Measurements from ENCODE around the gene DKK2. TPM values are rescaled to one million over a fixed set of nuclear protein-coding genes. Genes with fewer than 3 reads are reported as not detected.

DKK2 gene, protein sequence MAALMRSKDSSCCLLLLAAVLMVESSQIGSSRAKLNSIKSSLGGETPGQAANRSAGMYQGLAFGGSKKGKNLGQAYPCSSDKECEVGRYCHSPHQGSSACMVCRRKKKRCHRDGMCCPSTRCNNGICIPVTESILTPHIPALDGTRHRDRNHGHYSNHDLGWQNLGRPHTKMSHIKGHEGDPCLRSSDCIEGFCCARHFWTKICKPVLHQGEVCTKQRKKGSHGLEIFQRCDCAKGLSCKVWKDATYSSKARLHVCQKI
- total RNA-seq (2014; rRNA removed; shearing (Covaris generic); ENCODE audit: low replicate concordance): not detected in 2 replicates

DNA sequence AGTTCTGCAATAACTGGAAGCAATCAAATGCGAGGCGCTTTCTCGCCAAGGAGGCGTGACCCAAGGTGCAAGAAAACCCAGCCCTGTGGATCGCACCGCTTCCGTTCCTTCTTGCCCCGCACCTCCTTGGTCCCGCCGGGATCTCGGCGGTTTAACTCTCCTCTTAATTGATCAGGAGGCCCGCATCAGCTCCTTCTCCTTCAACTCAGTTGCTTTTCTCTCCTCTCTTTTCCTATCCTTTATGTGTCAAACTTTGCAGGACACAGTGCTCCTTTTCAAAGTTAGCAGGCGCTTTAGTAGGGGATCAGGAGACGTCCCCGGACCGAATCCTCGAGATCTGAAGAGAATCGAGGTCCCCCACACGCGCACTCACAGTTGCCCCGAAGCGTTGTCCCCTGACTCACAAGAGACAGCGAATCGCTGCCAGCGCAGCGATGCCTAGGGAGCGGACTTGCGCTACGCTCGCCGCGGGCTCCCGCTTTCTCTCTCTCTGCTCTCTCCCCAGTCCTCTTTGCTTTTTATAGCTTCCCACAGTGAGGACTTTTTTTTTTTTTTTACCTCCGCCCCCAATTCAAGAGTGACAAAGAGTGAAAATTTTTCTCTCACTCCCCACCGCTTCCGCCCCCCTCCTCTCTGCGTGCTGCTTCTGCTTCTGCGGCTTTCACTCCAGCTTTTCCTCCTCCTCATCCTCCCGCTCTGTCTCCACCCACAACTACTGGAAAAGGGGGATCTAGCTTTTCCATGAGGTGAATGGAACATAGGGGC lies at the start of gene DKK2:
Gene DKK2 (minus strand): TSS at position 495 of the 765 bp plus-strand sequence. CDS start 722 bp downstream, outside the sequence.
- DNase-seq: peak; percentile 34
- Histone ChIP-seq H3K27me3 (peaks cover 19% of the 10 kb centered on the region), H3K36me3 (no peaks in the 10 kb centered on the region), H3K4me3 (peak within 1 kb of the TSS; percentile 36), H3K9me3 (no peaks in the 10 kb centered on the region)

DNA sequence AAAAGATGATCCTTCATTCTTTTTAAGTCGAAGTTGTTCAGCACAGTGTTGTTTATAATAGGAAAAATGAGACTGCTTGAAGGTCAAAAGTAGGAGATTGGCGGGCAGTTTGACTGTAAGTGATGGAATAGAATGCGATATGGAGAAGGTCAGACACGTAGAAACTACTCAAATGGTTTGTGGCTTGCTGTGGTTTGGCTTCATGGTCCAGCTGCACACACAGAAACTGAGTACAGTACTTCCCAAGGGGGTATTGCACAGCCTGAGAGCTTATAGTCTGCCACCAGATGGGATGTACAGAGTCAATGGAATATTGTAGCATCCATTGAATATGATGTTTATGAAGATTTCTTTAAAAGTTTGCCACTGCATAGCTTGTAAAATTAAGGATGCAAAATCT lies 41.1 kb upstream of the DKK2 start:
- no peaks in the 10 kb centered on the region for H3K27me3 ChIP-seq
- no peaks in the 10 kb centered on the region for H3K36me3 ChIP-seq
- H3K4me3 ChIP-seq: no peak overlapping the region
- no peaks in the 10 kb centered on the region for H3K9me3 ChIP-seq
- DNase-seq: no peak

DNA sequence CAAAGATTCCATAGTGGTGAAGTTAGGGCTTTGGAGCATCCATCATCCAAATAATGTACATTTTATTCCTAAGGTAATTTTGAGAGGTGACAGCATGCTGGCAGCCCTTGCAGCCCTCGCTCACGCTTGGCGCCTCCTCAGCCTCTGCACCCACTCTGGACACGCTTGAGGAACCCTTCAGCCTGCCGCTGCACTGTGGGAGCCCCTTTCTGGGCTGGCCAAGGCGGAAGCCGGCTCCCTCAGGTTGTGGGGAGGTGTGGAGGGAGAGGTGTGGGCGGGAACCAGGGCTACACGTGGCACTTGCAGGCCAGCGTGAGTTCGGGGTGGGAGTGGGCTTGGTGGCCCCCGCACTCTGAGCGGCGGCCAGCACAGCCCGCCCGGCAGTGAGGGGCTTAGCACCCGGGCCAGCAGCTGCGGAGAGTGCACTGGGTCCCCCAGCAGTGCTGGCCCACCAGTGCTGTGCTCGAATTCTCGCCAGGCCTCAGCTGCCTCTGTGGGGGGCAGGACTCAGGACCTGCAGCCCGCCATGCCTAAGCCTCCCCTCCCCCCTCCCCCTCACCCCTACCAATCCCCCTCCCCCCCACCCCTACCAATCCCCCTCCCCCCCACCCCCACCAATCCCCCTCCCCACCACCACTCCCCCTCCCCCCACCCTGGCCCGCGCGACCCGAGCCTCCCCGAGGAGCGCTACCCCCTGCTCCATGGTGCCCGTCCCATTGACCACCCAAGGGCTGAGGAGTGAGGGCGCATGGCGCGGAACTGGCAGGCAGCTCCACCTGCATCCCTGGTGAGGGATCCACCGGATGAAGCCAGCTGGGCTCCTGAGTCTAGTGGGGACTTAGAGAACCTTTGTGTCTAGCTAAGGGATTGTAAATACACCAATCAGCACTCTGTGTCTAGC lies 37.0 kb upstream of the DKK2 start:
- DNase-seq: no peak
- H3K9me3 ChIP-seq: no peaks in the 10 kb centered on the region
- H3K36me3 ChIP-seq: no peaks in the 10 kb centered on the region
- no peak overlapping the region for H3K4me3 ChIP-seq
- H3K27me3 ChIP-seq: no peaks in the 10 kb centered on the region

DNA sequence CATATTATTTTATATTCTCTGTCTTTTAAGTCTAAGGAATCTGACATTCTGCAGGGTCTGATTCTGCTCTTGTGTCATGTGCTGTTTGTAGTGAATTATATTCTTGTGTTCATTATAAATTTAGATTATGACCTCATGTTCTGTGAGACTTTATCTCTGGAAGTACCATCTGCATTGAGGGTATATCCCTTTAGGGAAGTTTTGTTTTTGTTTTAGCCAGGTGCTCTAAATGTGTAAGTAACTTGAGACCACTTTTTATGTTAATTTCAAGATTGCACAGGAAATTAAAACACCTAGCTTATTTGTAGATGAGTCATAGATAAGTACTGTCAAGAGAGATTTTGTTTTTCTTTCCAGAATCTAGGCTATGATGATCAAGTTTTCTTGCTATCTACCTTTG lies 35.0 kb upstream of the DKK2 start:
- Histone ChIP-seq H3K36me3 (no peaks in the 10 kb centered on the region), H3K27me3 (no peaks in the 10 kb centered on the region), H3K4me3 (no peak overlapping the region), H3K9me3 (no peaks in the 10 kb centered on the region)
- DNase-seq: no peak

DNA sequence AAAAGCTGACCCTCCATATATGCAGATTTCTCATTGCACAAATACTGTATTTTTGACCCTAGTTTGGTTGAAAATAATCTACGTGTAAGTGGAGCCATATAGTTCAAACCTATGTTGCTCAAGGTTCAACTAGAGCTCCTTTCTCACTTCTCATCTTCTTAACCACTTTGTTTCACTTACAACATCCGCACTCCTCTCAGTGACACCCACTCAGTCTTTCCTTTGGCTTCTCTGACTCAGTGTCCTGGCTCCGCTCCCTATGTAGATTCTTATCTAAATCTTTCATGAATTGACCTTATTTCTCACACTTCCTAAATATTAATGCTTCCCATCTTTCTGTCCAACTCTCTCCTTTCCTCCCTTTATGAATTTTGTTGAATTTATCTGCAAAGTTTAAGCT lies 32.9 kb upstream of the DKK2 start:
- H3K9me3 ChIP-seq: no peaks in the 10 kb centered on the region
- H3K36me3 ChIP-seq: no peaks in the 10 kb centered on the region
- no peak overlapping the region for H3K4me3 ChIP-seq
- no peaks in the 10 kb centered on the region for H3K27me3 ChIP-seq
- DNase-seq: no peak

DNA sequence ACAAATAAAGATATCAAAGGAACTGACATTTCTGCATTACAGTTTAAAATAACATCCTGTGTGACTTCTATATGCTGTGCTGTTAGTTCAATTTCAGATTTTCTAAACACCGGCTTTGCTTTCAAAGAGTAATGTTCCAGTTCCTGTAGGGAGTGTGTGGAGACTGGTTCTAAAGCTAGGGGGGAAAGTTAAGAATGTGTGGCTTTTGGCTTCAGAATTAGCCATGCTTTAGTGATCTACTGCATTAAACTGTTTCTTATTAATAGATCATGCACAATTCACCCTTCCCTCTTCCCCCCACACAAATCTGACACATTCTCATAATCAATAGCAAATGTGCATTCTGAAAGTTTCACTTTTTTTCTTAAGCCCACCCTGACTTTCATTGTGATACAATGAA lies 32.0 kb upstream of the DKK2 start:
- DNase-seq: no peak
- Histone ChIP-seq H3K9me3 (no peaks in the 10 kb centered on the region), H3K4me3 (no peak overlapping the region), H3K27me3 (no peaks in the 10 kb centered on the region), H3K36me3 (no peaks in the 10 kb centered on the region)

DNA sequence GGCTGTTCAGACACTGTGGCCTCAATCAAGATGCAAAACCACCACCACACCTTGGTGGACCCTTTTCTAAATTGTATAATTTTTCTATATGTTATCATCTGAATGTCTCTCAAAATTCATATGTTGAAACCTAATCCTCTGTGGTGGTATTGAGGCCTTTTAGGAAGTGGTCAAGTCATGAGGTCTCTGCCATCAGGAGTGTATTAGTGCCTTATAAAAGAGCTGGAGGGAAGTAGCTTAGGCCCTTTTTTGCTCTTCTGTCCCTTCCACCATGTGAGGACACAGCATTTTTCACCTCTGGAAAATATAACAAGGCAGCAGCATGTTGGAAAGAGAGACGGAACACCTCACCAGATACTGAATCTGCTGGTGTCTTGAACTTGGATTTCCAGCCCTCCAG lies 30.5 kb upstream of the DKK2 start:
- no peaks in the 10 kb centered on the region for H3K36me3 ChIP-seq
- H3K4me3 ChIP-seq: no peak overlapping the region
- no peaks in the 10 kb centered on the region for H3K27me3 ChIP-seq
- H3K9me3 ChIP-seq: no peaks in the 10 kb centered on the region
- DNase-seq: no peak

DNA sequence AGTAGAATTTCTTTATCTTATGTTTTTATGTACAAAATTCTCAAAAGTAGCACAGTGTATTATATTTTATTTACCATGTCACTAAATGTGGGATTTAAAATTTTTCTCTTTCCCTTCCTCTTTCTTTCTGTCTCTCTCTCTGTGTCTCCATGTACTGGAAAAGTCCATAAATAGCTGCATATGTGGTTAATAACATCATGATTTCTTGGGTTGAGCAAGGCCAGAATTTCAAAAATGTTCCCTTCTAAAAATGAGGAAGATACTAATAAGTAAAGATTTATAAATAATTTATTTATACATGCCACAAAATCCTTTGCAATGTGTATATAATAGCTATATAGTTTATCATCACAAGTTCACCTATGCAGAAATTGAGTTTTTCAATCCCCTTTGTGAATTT lies 29.1 kb upstream of the DKK2 start:
- Histone ChIP-seq H3K36me3 (no peaks in the 10 kb centered on the region), H3K4me3 (no peak overlapping the region), H3K9me3 (no peaks in the 10 kb centered on the region), H3K27me3 (no peaks in the 10 kb centered on the region)
- DNase-seq: no peak

DNA sequence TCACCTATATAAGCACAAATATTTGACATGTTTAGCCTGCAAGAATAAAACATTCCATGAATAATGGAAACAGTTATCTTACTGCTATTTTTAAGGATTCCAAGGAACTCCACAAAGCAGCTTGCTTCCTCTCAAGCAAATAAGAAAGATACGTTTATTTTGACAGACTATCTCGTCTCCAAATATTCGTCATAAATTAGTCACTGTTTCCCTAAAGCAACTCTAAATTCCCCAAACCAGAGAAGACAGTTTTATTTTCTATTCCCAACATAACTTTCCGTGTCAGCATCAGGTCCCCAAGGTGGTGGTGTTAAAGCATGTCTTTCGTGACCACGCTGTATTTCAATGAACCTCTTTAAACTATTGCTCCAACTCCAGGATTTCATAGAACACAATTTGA lies 24.3 kb upstream of the DKK2 start:
- DNase-seq: no peak
- Histone ChIP-seq H3K9me3 (no peaks in the 10 kb centered on the region), H3K4me3 (no peak overlapping the region), H3K27me3 (no peaks in the 10 kb centered on the region), H3K36me3 (no peaks in the 10 kb centered on the region)

DNA sequence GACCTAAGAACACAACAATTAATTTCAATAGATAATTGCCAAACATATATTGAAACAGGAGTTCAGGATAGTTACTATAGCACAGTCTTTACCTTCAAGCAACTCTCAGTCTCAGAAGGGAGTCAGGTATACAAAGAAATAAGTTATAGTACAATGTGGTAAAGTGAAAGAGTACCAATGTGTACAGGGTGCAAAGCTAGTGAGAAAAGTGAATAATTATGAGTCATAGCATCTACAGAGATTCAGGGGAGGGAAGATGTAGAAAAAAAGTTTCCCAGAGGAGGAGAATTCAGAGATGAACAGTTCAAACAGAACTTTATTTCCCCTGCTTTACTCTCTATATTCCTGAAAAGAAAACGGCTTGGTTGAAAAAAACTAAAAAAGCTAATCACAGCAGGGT lies 22.7 kb upstream of the DKK2 start:
- Histone ChIP-seq H3K36me3 (no peaks in the 10 kb centered on the region), H3K9me3 (no peaks in the 10 kb centered on the region)
- DNase-seq: no peak

DNA sequence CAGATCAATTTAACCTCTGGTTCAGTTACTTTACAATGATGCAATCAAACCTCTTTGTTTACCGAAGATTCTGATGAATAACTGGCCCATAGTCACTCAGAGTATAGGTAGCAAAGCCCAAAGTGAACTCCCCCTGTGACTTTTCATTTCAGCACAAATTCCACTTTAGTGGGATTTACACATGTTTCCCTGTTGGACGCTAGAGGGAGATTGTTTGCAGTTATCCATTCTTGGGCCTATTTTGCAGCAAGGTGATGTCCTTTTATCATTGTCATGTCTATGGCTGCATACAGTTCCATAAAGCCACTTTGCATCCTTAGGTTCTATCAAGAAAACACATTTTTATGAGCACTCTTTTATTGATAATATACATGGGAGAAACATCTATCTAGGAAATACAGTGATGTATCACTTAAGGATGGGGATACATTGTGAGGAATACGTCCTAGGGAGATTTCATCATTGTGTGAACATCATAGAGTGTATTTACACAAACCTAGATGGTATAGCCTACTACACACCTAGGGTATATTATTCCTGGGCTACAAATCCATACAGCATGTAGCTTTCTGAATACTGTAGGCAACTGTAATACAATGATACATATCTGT lies 14.5 kb upstream of the DKK2 start:
- no peaks in the 10 kb centered on the region for H3K27me3 ChIP-seq
- no peak for DNase-seq

More for the DNA sequence above, 22.7 kb upstream of the DKK2 start:
- Histone ChIP-seq H3K27me3 (no peaks in the 10 kb centered on the region), H3K4me3 (no peak overlapping the region)

DNA sequence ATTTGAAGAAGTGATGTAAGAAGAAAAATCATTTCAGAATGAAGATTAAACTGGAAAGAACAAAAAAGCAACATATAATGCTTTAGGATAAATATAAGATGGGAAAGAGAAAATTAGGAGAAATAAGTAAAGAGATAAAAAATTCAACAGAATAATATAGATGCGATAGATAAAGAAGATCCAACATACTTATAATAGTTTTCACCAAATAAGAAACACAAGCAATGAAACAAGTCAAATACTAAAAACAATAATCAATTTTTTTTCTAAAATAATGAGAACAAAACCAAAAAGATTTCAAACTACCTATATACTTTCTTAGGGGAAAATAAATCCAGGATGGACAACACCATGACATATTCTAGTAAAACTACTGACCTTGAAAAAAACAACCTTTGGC lies 10.1 kb upstream of the DKK2 start:
- Histone ChIP-seq H3K9me3 (no peaks in the 10 kb centered on the region), H3K36me3 (no peaks in the 10 kb centered on the region), H3K27me3 (no peaks in the 10 kb centered on the region), H3K4me3 (no peak overlapping the region)
- DNase-seq: no peak

More for the DNA sequence above, 14.5 kb upstream of the DKK2 start:
- H3K4me3 ChIP-seq: no peak overlapping the region
- H3K36me3 ChIP-seq: no peaks in the 10 kb centered on the region
- no peaks in the 10 kb centered on the region for H3K9me3 ChIP-seq

DNA sequence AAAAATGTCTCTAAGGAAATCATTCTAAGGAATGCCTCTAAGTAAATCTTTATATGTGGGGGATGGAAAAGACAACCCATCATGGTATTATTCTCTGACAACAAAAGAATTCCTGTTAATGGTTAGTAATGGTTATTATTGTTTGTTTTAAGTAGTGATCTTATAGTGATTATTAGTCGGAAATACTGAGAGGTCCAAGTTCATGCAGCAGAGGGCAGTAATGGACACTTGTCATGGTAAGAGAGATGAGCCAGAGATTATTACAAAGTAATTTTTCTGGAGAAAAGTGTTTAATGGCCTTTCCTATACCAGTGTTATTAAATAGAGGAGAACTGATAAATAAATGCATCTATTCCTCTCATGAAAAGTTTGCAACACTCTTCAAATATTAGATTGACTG lies 8.1 kb upstream of the DKK2 start:
- Histone ChIP-seq H3K9me3 (no peaks in the 10 kb centered on the region), H3K36me3 (no peaks in the 10 kb centered on the region), H3K27me3 (no peaks in the 10 kb centered on the region), H3K4me3 (no peak overlapping the region)
- DNase-seq: no peak

DNA sequence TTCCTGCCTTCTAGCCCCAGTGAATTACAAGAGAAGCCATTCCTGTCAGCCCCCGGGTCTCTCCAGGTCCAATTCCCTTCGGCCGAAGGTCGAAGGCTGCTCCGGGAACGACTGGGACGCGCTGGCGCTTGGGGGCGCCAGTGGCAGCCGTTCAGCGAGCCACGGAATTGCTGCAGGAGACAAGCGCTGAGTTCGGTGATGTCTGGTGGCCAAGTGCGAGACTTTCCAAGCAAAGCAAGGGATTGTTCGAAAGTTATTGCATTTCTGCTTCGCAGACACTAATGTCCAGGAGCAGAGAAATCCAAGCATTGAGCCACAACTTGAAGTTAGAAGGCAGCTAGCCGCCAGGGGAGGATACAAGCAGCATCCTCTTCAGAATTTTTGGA lies 1.1 kb upstream of the DKK2 start:
- peaks cover 14% of the 10 kb centered on the region for H3K27me3 ChIP-seq
- H3K36me3 ChIP-seq: no peaks in the 10 kb centered on the region
- peak; percentile 43 for DNase-seq
- H3K4me3 ChIP-seq: no peak overlapping the region
- H3K9me3 ChIP-seq: no peaks in the 10 kb centered on the region

DNA sequence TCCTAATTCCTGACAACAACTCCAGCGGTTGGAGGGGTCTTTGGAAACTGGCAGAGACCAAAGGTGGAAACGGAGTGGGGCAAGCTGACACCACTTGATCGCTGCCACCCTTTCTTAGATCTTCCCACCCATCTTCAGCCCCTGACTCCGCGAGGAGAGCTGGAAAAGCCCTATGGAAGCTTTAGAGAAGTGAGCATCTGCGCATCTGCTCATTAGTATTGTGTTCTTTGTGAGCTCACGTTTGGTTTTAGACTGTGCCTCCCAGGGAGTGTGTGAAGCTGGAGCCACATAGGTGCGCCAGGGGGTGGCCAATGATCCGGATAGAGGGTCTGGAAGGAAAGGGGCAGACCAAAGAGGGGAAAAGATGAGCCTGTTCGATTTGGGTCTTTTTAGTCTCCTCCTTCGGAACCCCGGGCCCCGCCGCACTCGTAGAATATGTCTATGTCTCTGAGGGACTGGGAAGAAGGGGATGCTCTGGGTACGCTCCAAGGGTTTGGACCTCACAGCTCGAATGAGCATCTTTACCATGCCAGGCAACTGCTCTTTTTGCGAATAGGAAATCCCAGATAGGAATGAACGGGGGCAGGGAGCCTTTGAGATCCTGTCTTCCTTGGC lies 578 bp upstream of the DKK2 start:
- Histone ChIP-seq H3K9me3 (no peaks in the 10 kb centered on the region), H3K36me3 (no peaks in the 10 kb centered on the region), H3K4me3 (peak overlapping the region; percentile 36), H3K27me3 (peaks cover 14% of the 10 kb centered on the region)
- DNase-seq: no peak

DNA sequence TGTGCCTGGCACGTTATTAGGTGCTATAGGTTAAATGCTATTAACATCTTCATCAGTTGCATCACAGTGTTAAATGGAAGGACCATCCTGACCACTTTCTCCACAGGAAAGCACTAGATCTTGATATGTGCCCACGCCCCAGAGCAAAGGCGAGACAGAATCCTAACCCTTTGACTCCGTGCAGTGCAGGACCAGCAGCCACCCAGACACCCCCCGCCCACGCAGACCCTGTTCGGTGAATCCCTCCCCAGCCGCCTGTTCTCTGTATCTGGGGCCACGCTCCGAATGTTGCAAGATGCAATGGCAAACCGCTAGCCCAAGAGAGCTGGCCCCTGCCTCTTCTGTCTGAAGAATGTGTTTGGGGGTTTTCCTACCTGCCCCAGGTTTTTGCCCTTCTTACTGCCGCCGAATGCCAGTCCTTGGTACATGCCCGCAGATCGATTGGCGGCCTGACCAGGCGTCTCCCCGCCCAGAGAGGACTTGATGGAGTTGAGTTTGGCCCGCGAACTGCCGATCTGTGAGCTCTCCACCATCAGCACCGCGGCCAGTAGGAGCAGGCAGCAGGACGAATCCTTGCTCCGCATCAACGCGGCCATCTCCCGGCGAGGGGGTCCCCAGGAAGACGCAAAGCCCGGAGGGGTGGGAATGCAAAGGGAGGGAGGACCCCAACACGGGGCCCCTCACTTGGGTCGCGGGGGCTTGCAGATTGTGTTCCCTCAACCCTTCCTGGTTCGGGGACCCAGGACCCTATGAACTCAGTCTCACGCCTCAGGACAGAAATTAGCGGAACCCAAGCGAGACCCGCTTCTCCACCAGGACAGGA lies 906 bp downstream of the DKK2 start:
- Histone ChIP-seq H3K27me3 (peaks cover 19% of the 10 kb centered on the region), H3K4me3 (peak overlapping the region; percentile 36), H3K9me3 (no peaks in the 10 kb centered on the region), H3K36me3 (no peaks in the 10 kb centered on the region)
- peak; percentile 36 for DNase-seq

Measured in MG63 (cell line).